ENCODE results near the gene HOXA5.

- TF ChIP-seq CTCF (conservative IDR thresholded peaks at IDR 0.05; ENCODE audit: low read depth, low read length) = no peak
- TF ChIP-seq EZH2 (IDR thresholded peaks at IDR 0.05; ENCODE audit: low read length, unreplicated experiment) = no peak
These were observed 3.9 kb upstream of the HOXA5 start, which contains the start of gene HOXA6 for GRCh38 chr7:27147199-27148030.

Data from PC-3 (cell line).